Measurements from ENCODE around the gene LSR. TPM values are rescaled to one million over a fixed set of nuclear protein-coding genes. Genes with fewer than 3 reads are reported as not detected.

Gene LSR
- total RNA-seq, 1 experiment from 2014 or later = 211 TPM

DNA sequence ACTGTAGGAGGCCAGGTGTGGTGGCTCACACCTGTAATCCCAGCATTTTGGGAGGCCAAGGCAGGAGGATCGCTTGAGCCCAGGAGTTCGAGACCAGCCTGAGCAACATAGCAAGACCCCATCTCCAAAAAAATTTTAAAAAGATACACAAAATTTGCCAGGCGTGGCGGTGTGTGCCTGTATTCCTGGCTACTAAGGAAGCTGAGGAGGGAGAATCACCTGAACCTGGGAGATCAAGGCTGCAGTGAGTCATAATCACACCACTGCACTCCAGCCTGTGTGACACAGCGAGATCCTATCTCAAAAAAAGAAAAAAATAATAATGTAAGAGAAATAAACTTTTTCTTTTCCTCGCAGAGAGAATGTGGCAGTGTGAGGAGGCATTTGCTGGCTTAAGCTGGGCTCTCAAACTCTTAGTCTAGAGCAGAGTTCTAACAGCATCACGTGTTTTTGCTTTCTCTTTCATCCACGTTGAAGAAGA is 41.4 kb upstream of the LSR start:
- ATAC-seq (no peak), DNase-seq (ENCODE audit: low read depth, low spot score) (no peak)
- H3K9me2 ChIP-seq (ENCODE audit: insufficient read depth) = no peaks in the 10 kb centered on the region
- H3K27me3 ChIP-seq (ENCODE audit: insufficient read depth, low read length) = no peaks in the 10 kb centered on the region
- no peaks in the 10 kb centered on the region for H3K36me3 ChIP-seq (ENCODE audit: control insufficient read depth in 1 of 2, insufficient read depth in 2 of 2, low read length in 2 of 2)
- intact Hi-C loops (cut with micrococcal nuclease) = no loop called here
- no peaks in the 10 kb centered on the region for H3K79me2 ChIP-seq (ENCODE audit: insufficient read depth, low read length)
- ChIA-PET CTCF (no interaction called here), POLR2A (no interaction called here), RAD21 (ENCODE audit: low non-redundant PET in 1 of 2, low total read pairs in 2 of 2, uncharacterized antibody in 2 of 2, unreplicated experiment in 2 of 2) (no interaction called here)
- no peak overlapping the region for H3K4me3 ChIP-seq (replicated peaks in 1 of 2; ENCODE audit: low read depth in 1 of 2, low read length in 2 of 2)
- no peak overlapping the region for H2AFZ ChIP-seq (ENCODE audit: low read depth, low read length, poor library complexity, severe bottlenecking)
- H3K27ac ChIP-seq (ENCODE audit: low read depth, low read length) = no peak overlapping the region
- no peak overlapping the region for H3K4me2 ChIP-seq (ENCODE audit: low read length)
- H3K9ac ChIP-seq (ENCODE audit: low read length) = no peak overlapping the region
- no peaks in the 10 kb centered on the region for H3K9me3 ChIP-seq (ENCODE audit: control insufficient read depth in 1 of 2, insufficient read depth in 1 of 2, low read depth in 1 of 2, low read length in 2 of 2)
- no peak for TF ChIP-seq TCF7L2 (IDR thresholded peaks at IDR 0.05; ENCODE audit: borderline replicate concordance, extremely low read depth, insufficient read depth, insufficient read length)
- TF ChIP-seq ZFX (IDR thresholded peaks at IDR 0.05) = no peak
- TF ChIP-seq EGR1 (IDR thresholded peaks at IDR 0.05; ENCODE audit: low read depth) = no peak
- TF ChIP-seq, protein P1, sequence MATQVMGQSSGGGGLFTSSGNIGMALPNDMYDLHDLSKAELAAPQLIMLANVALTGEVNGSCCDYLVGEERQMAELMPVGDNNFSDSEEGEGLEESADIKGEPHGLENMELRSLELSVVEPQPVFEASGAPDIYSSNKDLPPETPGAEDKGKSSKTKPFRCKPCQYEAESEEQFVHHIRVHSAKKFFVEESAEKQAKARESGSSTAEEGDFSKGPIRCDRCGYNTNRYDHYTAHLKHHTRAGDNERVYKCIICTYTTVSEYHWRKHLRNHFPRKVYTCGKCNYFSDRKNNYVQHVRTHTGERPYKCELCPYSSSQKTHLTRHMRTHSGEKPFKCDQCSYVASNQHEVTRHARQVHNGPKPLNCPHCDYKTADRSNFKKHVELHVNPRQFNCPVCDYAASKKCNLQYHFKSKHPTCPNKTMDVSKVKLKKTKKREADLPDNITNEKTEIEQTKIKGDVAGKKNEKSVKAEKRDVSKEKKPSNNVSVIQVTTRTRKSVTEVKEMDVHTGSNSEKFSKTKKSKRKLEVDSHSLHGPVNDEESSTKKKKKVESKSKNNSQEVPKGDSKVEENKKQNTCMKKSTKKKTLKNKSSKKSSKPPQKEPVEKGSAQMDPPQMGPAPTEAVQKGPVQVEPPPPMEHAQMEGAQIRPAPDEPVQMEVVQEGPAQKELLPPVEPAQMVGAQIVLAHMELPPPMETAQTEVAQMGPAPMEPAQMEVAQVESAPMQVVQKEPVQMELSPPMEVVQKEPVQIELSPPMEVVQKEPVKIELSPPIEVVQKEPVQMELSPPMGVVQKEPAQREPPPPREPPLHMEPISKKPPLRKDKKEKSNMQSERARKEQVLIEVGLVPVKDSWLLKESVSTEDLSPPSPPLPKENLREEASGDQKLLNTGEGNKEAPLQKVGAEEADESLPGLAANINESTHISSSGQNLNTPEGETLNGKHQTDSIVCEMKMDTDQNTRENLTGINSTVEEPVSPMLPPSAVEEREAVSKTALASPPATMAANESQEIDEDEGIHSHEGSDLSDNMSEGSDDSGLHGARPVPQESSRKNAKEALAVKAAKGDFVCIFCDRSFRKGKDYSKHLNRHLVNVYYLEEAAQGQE (IDR thresholded peaks at IDR 0.05; ENCODE audit: low read depth) = no peak
- TF ChIP-seq POLR2AphosphoS5 (IDR thresholded peaks at IDR 0.05; ENCODE audit: low read depth, low read length) = no peak
- no peak for TF ChIP-seq SP1 (IDR thresholded peaks at IDR 0.05; ENCODE audit: low read depth)
- no peak for TF ChIP-seq SRF (IDR thresholded peaks at IDR 0.05; ENCODE audit: low read depth)
- no peak for TF ChIP-seq SIN3A (IDR thresholded peaks at IDR 0.05; ENCODE audit: low read depth)
- TF ChIP-seq ZBTB33 (IDR thresholded peaks at IDR 0.05; ENCODE audit: extremely low read depth, insufficient replicate concordance, low read length) = no peak
- TF ChIP-seq, protein P2, sequence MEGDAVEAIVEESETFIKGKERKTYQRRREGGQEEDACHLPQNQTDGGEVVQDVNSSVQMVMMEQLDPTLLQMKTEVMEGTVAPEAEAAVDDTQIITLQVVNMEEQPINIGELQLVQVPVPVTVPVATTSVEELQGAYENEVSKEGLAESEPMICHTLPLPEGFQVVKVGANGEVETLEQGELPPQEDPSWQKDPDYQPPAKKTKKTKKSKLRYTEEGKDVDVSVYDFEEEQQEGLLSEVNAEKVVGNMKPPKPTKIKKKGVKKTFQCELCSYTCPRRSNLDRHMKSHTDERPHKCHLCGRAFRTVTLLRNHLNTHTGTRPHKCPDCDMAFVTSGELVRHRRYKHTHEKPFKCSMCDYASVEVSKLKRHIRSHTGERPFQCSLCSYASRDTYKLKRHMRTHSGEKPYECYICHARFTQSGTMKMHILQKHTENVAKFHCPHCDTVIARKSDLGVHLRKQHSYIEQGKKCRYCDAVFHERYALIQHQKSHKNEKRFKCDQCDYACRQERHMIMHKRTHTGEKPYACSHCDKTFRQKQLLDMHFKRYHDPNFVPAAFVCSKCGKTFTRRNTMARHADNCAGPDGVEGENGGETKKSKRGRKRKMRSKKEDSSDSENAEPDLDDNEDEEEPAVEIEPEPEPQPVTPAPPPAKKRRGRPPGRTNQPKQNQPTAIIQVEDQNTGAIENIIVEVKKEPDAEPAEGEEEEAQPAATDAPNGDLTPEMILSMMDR (IDR thresholded peaks at IDR 0.05 in 2 of 3, conservative IDR thresholded peaks at IDR 0.05 in 1 of 3; ENCODE audit: borderline replicate concordance in 1 of 3, insufficient read depth in 1 of 3, low read depth in 2 of 3, low read length in 2 of 3) = no peak
- no peak for TF ChIP-seq YY1 (IDR thresholded peaks at IDR 0.05; ENCODE audit: extremely low read depth, insufficient replicate concordance, low read depth, low read length)
- no peak for TF ChIP-seq ELF1 (IDR thresholded peaks at IDR 0.05; ENCODE audit: borderline replicate concordance, low read depth)
- TF ChIP-seq, protein P3, sequence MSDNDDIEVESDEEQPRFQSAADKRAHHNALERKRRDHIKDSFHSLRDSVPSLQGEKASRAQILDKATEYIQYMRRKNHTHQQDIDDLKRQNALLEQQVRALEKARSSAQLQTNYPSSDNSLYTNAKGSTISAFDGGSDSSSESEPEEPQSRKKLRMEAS (IDR thresholded peaks at IDR 0.05) = no peak
- TF ChIP-seq CBX3 (IDR thresholded peaks at IDR 0.05; ENCODE audit: low read depth) = no peak
- no peak for TF ChIP-seq ZNF274 (IDR thresholded peaks at IDR 0.05; ENCODE audit: low read depth, low read length)
- TF ChIP-seq, protein P4, sequence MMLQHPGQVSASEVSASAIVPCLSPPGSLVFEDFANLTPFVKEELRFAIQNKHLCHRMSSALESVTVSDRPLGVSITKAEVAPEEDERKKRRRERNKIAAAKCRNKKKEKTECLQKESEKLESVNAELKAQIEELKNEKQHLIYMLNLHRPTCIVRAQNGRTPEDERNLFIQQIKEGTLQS (IDR thresholded peaks at IDR 0.05) = no peak
- no peak for TF ChIP-seq FOSL1 (IDR thresholded peaks at IDR 0.05; ENCODE audit: low read depth)
- peaks cover 5 to 29% of the 10 kb centered on the region in 2 experiments; a peak in 2 of 4 replicates for H3K4me1 ChIP-seq (ENCODE audit: control insufficient read depth in 1 of 2, insufficient read depth in 2 of 2, low read length in 2 of 2)
- H4K20me1 ChIP-seq (ENCODE audit: insufficient read depth) = no peaks in the 10 kb centered on the region
- BruUV-seq (replicated peaks) = no TSS peak
